ENCODE measurements around the gene RIN1. TPM values are rescaled to one million over a fixed set of nuclear protein-coding genes. Genes with fewer than 3 reads are reported as not detected.

RIN1 gene
- polyA plus RNA-seq, 1 donor (not counting 4 experiments of a cell fraction or from before 2014, with no cell fraction given) = 10.6 TPM

DNA sequence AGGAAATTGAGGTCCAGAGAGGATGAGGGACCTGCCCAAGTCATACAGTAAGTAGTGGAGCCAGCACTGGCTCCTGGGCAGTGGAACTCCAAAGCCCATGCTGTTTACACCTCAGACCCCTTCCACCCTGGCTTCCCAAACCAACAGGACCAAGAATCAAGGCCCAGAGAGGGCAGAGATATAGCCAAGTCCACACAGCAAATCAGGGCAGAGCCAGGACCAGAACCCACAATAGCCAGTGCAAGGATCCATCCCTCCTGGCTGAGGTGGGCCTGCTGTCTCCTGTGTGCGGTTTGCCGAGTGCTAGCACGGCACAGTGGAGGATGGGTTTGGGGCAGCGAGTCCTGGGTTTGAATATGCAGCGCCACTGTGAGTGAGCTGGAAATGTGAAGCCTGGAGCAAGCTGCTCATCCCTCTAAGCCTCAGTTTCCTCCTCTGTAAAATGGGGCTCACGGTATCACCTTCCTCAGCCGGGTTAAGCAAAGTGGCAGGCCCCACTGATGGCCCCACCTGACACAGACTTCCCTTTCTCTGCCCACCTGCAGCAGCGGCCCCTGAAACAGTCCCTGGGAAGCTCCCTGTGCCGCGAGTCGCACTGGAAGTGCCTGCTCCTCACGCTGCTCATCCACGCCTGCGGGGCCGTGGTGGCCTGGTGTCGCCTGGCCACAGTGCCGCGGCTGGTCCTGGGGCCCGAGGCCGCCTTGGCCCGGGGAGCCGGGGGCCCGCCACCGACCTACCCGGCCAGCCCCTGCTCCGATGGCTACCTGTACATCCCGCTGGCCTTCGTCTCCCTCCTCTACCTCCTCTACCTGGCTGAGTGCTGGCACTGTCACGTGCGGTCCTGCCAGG lies 42.2 kb downstream of the RIN1 start:
- Histone ChIP-seq H3K27me3 (ENCODE audit: control insufficient read depth, extremely low read depth, insufficient read depth, low read length) (peaks cover 29% of the 10 kb centered on the region), H3K9ac (ENCODE audit: control insufficient read depth, extremely low read depth, insufficient read depth, low read length) (no peak overlapping the region), H2AFZ (ENCODE audit: control insufficient read depth, low read length) (no peak overlapping the region), H3K4me1 (ENCODE audit: control insufficient read depth, extremely low read depth, insufficient read depth, low read length) (peaks cover 7% of the 10 kb centered on the region), H3K4me2 (ENCODE audit: control insufficient read depth, extremely low read depth, insufficient read depth, low read depth, low read length) (no peak overlapping the region), H3K79me2 (ENCODE audit: control insufficient read depth, insufficient read depth, low read length) (no peaks in the 10 kb centered on the region), H3K9me3 (ENCODE audit: control insufficient read depth, low read depth, low read length) (no peaks in the 10 kb centered on the region), H3K4me3 (ENCODE audit: control insufficient read depth in 2 of 3, extremely low read depth in 1 of 3, insufficient read depth in 2 of 3, low read depth in 1 of 3, low read length in 3 of 3) (no peak overlapping the region), H3K27ac (ENCODE audit: control insufficient read depth, insufficient read depth, low read length) (no peak overlapping the region), H3K36me3 (ENCODE audit: control insufficient read depth in 2 of 2, extremely low read depth in 1 of 2, insufficient read depth in 2 of 2, low read length in 2 of 2) (no peaks in the 10 kb centered on the region), H4K20me1 (ENCODE audit: control insufficient read depth, extremely low read depth, insufficient read depth, low read length) (no peaks in the 10 kb centered on the region), H3K9me1 (ENCODE audit: control insufficient read depth, extremely low read depth, insufficient read depth, low read length) (no peaks in the 10 kb centered on the region)
- FAIRE-seq (no peak), DNase-seq (ENCODE audit: low read depth, low spot score) (no peak)
- no peak for TF ChIP-seq EZH2 (IDR thresholded peaks at IDR 0.05; ENCODE audit: low read length)
- TF ChIP-seq CTCF (optimal IDR thresholded peaks at IDR 0.05 in 1 of 3, IDR thresholded peaks at IDR 0.05 in 1 of 3, conservative IDR thresholded peaks at IDR 0.05 in 1 of 3; ENCODE audit: extremely low read depth in 1 of 3, insufficient read depth in 2 of 3, low read length in 3 of 3) = no peak
- dilution Hi-C loops (cut with MboI; ENCODE audit: extremely low pct_ligation_motif_present, low sequenced_read_pairs) = no loop called here

DNA sequence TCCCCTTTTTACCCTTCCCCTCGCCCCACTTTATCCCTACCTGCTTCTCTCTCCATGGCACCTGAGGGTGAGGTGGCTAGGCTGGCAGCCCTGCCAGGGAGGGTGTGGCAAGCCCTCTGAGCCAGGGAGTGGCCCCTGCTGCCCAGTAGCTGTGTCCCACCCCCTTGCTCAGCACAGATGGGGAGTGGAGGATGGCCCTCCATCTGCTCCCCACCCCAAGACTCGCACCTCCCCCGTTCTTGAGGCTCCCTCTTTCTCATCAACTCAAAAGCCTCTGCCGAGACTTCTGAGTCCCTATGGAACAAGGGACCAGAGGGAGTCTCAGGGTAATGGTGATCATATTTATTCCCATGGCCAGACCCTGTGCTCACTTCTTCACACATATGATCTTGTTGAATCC lies 42.9 kb downstream of the RIN1 start:
- Histone ChIP-seq H3K9me1 (ENCODE audit: control insufficient read depth, extremely low read depth, insufficient read depth, low read length) (no peaks in the 10 kb centered on the region), H3K4me2 (ENCODE audit: control insufficient read depth, extremely low read depth, insufficient read depth, low read depth, low read length) (no peak overlapping the region), H3K36me3 (ENCODE audit: control insufficient read depth in 2 of 2, extremely low read depth in 1 of 2, insufficient read depth in 2 of 2, low read length in 2 of 2) (no peaks in the 10 kb centered on the region), H4K20me1 (ENCODE audit: control insufficient read depth, extremely low read depth, insufficient read depth, low read length) (no peaks in the 10 kb centered on the region), H3K4me1 (ENCODE audit: control insufficient read depth, extremely low read depth, insufficient read depth, low read length) (peaks cover 7% of the 10 kb centered on the region), H3K27me3 (ENCODE audit: control insufficient read depth, extremely low read depth, insufficient read depth, low read length) (peaks cover 29% of the 10 kb centered on the region), H3K79me2 (ENCODE audit: control insufficient read depth, insufficient read depth, low read length) (peaks cover 4% of the 10 kb centered on the region), H3K4me3 (ENCODE audit: control insufficient read depth in 2 of 3, extremely low read depth in 1 of 3, insufficient read depth in 2 of 3, low read depth in 1 of 3, low read length in 3 of 3) (no peak overlapping the region), H3K9me3 (ENCODE audit: control insufficient read depth, low read depth, low read length) (no peaks in the 10 kb centered on the region), H3K27ac (ENCODE audit: control insufficient read depth, insufficient read depth, low read length) (no peak overlapping the region), H2AFZ (ENCODE audit: control insufficient read depth, low read length) (no peak overlapping the region), H3K9ac (ENCODE audit: control insufficient read depth, extremely low read depth, insufficient read depth, low read length) (no peak overlapping the region)
- dilution Hi-C loops (cut with MboI; ENCODE audit: extremely low pct_ligation_motif_present, low sequenced_read_pairs) = no loop called here
- DNase-seq (ENCODE audit: low read depth, low spot score) (no peak), FAIRE-seq (no peak)
- TF ChIP-seq CTCF (optimal IDR thresholded peaks at IDR 0.05 in 1 of 3, IDR thresholded peaks at IDR 0.05 in 1 of 3, conservative IDR thresholded peaks at IDR 0.05 in 1 of 3; ENCODE audit: extremely low read depth in 1 of 3, insufficient read depth in 2 of 3, low read length in 3 of 3) (no peak), EZH2 (IDR thresholded peaks at IDR 0.05; ENCODE audit: low read length) (no peak)

Measured in keratinocyte (primary cell).